Pancreas (tissue), 10 donors: Measurements from ENCODE around the gene AIF1L. TPM values are rescaled to one million over a fixed set of nuclear protein-coding genes. Genes with fewer than 3 reads are reported as not detected.
A peak's percentile ranks its signal among the peaks of the same experiment; 100 is the strongest.

Experiments used
- ATAC-seq, 4 donors: fragments of 200-7000 bp; cut with Tn5 transposase; one replicate each; pipeline versions ENCODE4 v1.8.0 to v1.9.1; 2020; ENCODE audit warnings: mild to moderate bottlenecking in 4 of 4, moderate library complexity in 4 of 4
- DNase-seq, 6 donors: peaks; one replicate each; pipeline ENCODE4 v3.0.0-alpha.2; 2020
- FAIRE-seq: peaks from 2 replicates; lab custom pipeline; 2012; peaks lifted over from hg19 to GRCh38; lab: Jason Lieb, UNC
- H3K27ac ChIP-seq, 4 donors: fragments of 200-600 bp; sonication (generic); 1 replicate in 3 of 4; 2 replicates in 1 of 4; pipeline versions ENCODE4 v1.5.0 to v1.8.0; 2020
- H3K27me3 ChIP-seq, 4 donors: fragments of 200-600 bp; one replicate each; pipeline ENCODE4 v1.8.0; 2021
- H3K36me3 ChIP-seq, 3 donors: fragments of 200-600 bp; sonication (generic) in 1 of 3; one replicate each; pipeline versions ENCODE4 v1.5.0 to v1.8.0; 2020 to 2021
- H3K4me1 ChIP-seq, 3 donors: fragments of 200-600 bp; one replicate each; pipeline ENCODE4 v1.8.0; 2021
- H3K4me3 ChIP-seq, 4 donors: fragments of 200-600 bp; sonication (generic) in 2 of 4; one replicate each; pipeline versions ENCODE4 v1.5.0 to v1.8.0; 2020 to 2021
- H3K9me3 ChIP-seq, 4 donors: fragments of 200-600 bp; one replicate each; pipeline ENCODE4 v1.8.0; 2021
- WGBS, 2 donors: extraction: QIAGEN DNeasy Blood & Tissue Kit; methylation state at CpG; one replicate each; pipeline ENCODE4 v1.1.7; 2013; 5-methylcytosine and 5-hydroxymethylcytosine counted together
- intact Hi-C, 3 donors: fragments of 100-400 bp; cut with DNase I; formaldehyde crosslinking; loops; one replicate each; pipeline versions ENCODE4 v1.11.1 to v1.14.2; 2022
- polyA plus RNA-seq, 2 donors: library from polyadenylated mRNA; stranded (reverse); fragments of 200-250 nt; gene quantifications; one replicate each; pipeline ENCODE4 v1.2.3, GENCODE V29; 2013
- total RNA-seq, 6 donors: library from RNA; stranded (reverse); fragmentation: NEBNext Ultra II Directional in 4 of 6; extraction: Animal tissue kit (Norgen Biotek cat#: 25700) in 4 of 6; gene quantifications; one replicate each; pipeline versions ENCODE4 v1.2.1 to v1.2.4, GENCODE V29; 2021 to 2023
- TF ChIP-seq, protein P1 (sequence below), 4 donors: fragments of 200-600 bp; sonication (generic) in 3 of 4; IDR thresholded peaks; one replicate each; pipeline versions ENCODE4 v1.5.0 to v1.8.0; 2021; ENCODE audit warnings: antibody characterized with exemption in 4 of 4
- donor health status: healthy with polysubstance abuse.
- donor health status: DM: no; HTN: no; CAD: no; lungs with moderate emphysema.
- donor health status: DM: no; HTN: no; CAD: no.
- donor health status: control.
- donor health status: control.
- donor health status: Bipolar disorder and iron deficiency.
- donor health status: DM: yes; HTN: yes; CAD: no.
- donor health status: DM: no; HTN: no; CAD: no.
- donor health status: DM: no; HTN: no; CAD: no.
- donor health status: DM: yes; HTN: yes; CAD: no.

AIF1L gene
- total and polyA plus RNA-seq, 8 donors, result 2.4 to 5.0 (median 4.1) TPM

GRCh38 chr9:131122158-131122557 is 25.8 kb downstream of the AIF1L start:
- Histone ChIP-seq H3K27ac (no peak overlapping the region), H3K4me3 (no peak overlapping the region), H3K4me1 (no peaks in the 10 kb centered on the region), H3K9me3 (no peaks in the 10 kb centered on the region), H3K27me3 (no peaks in the 10 kb centered on the region), H3K36me3 (no peaks in the 10 kb centered on the region)
- WGBS, 2 donors, result 76 to 80% methylated on average over 2 of the region's 2 CpGs
- TF ChIP-seq, protein P1, sequence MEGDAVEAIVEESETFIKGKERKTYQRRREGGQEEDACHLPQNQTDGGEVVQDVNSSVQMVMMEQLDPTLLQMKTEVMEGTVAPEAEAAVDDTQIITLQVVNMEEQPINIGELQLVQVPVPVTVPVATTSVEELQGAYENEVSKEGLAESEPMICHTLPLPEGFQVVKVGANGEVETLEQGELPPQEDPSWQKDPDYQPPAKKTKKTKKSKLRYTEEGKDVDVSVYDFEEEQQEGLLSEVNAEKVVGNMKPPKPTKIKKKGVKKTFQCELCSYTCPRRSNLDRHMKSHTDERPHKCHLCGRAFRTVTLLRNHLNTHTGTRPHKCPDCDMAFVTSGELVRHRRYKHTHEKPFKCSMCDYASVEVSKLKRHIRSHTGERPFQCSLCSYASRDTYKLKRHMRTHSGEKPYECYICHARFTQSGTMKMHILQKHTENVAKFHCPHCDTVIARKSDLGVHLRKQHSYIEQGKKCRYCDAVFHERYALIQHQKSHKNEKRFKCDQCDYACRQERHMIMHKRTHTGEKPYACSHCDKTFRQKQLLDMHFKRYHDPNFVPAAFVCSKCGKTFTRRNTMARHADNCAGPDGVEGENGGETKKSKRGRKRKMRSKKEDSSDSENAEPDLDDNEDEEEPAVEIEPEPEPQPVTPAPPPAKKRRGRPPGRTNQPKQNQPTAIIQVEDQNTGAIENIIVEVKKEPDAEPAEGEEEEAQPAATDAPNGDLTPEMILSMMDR (IDR thresholded peaks at IDR 0.05), result no peak
- ATAC-seq, result no peak
- FAIRE-seq, result no peak
- intact Hi-C loops, result no loop called here
- DNase-seq, result no peak

- DNase-seq (no peak), ATAC-seq (peak; percentile 8 to 16 (median 10)), FAIRE-seq (no peak)
- Histone ChIP-seq H3K9me3 (no peaks in the 10 kb centered on the region), H3K27me3 (no peaks in the 10 kb centered on the region), H3K27ac (peak overlapping the region; percentile 24 to 71 (median 56)), H3K4me3 (peak overlapping the region; percentile 66 to 88 (median 80)), H3K4me1 (no peaks in the 10 kb centered on the region), H3K36me3 (peaks cover 0 to 23% (median 10%) of the 10 kb centered on the region in 3 donors)
- 1% methylated on average over 7 of the region's 7 CpGs for WGBS, 2 donors
- intact Hi-C loops, result no loop called here
- TF ChIP-seq, protein P1 (IDR thresholded peaks at IDR 0.05), result no peak
Measured at GRCh38 chr9:131125038-131125287, 28.6 kb downstream of the AIF1L start.

DNA sequence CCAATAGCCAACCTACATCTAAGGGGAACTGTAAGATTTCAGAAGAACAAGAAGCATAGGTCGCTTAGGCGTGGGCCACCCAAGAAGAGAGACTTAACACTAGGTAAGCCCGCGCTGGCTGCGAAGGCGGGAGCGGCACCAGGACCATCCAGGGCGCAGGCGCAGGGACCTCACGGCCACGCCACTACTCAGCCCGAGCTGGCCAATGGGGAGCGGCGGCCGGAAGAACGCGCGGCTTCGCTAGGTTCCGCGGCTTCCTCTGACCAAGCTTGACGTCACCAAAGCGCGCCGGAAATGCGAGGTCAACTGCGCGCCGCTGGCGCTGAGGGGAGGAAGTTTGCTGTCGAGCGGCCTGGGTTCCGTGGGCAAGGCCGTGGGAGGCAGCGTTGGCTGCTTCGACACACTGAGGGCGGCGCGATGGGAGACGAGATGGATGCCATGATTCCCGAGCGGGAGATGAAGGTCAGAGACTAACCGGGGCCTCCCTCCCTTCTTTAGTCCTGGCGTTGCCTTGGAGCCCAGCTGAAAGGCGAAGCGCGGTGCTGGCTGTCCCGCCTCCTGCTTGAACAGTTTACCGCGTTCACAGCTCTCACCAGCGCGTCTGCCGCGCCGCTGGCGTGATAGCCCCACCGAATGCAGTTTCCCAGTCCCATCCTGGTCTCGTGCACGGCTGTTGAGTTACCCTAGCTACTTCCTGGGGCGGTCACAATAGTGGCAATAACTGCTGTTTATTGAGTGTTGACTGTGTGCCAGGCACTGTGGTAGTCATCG is 29.1 kb downstream of the AIF1L start, which contains the start of gene NUP214:
NUP214 (plus strand) TSS at position 299 of the 771 bp plus-strand sequence; CDS start at position 418, 119 bp downstream.
- Histone ChIP-seq H3K27me3 (no peaks in the 10 kb centered on the region), H3K9me3 (no peaks in the 10 kb centered on the region), H3K27ac (peak within 1 kb of the TSS; percentile 49 to 71 (median 65)), H3K36me3 (peaks cover 0 to 28% (median 10%) of the 10 kb centered on the region in 3 donors), H3K4me3 (peak within 1 kb of the TSS; percentile 66 to 88 (median 80)), H3K4me1 (no peaks in the 10 kb centered on the region)
- intact Hi-C loops, result no loop called here
- peak; percentile 98 to 100 (median 99) for DNase-seq
- FAIRE-seq, result no peak
- 0 to 1% methylated on average over 61 of the region's 61 CpGs for WGBS, 2 donors
- peak; percentile 99 to 100 (median 100) for ATAC-seq
- TF ChIP-seq, protein P1 (IDR thresholded peaks at IDR 0.05), result no peak

- Histone ChIP-seq H3K36me3 (peaks cover 0 to 29% (median 10%) of the 10 kb centered on the region in 3 donors), H3K27ac (peak overlapping the region; percentile 49 to 71 (median 65)), H3K27me3 (no peaks in the 10 kb centered on the region), H3K4me3 (peak overlapping the region; percentile 66 to 88 (median 80)), H3K4me1 (no peaks in the 10 kb centered on the region), H3K9me3 (no peaks in the 10 kb centered on the region)
- ATAC-seq, result peak in 1 of 4 donors; percentile 1
- intact Hi-C loops, result no loop called here
- 0 to 1% methylated on average over 11 of the region's 11 CpGs for WGBS, 2 donors
- TF ChIP-seq, protein P1 (IDR thresholded peaks at IDR 0.05), result no peak
- FAIRE-seq, result no peak
- DNase-seq, result no peak
Measured at GRCh38 chr9:131126059-131126426, 29.7 kb downstream of the AIF1L start.

- DNase-seq, result no peak
- Histone ChIP-seq H3K4me1 (no peaks in the 10 kb centered on the region), H3K4me3 (no peak overlapping the region), H3K27ac (no peak overlapping the region), H3K36me3 (peaks cover 5 to 56% (median 18%) of the 10 kb centered on the region in 3 donors), H3K27me3 (no peaks in the 10 kb centered on the region), H3K9me3 (no peaks in the 10 kb centered on the region)
- intact Hi-C loops, result no loop called here
- no peak for ATAC-seq
- 75 to 76% methylated on average over 3 of the region's 3 CpGs for WGBS, 2 donors
- no peak for FAIRE-seq
- TF ChIP-seq, protein P1 (IDR thresholded peaks at IDR 0.05), result no peak
Measured at GRCh38 chr9:131129183-131129582, 32.9 kb downstream of the AIF1L start.
